NCI-H2081 treated with DMSO at 0.1 percent for 48 hours (cell line): ENCODE measurements around the gene KLF16.

Experiments
- DNase-seq: peaks from one replicate; lab custom pipeline; 2025; lab: John Stamatoyannopoulos, UW

KLF16 gene

GRCh38 chr19:1841209-1841924 is 22.0 kb downstream of the KLF16 start:
- DNase-seq = no peak

GRCh38 chr19:1840541-1841115 is 22.8 kb downstream of the KLF16 start:
- no peak for DNase-seq

- DNase-seq = no peak
Measured at GRCh38 chr19:1839658-1840540, 23.5 kb downstream of the KLF16 start.

GRCh38 chr19:1837625-1838105 is 25.7 kb downstream of the KLF16 start:
- DNase-seq = no peak

GRCh38 chr19:1837222-1837565 is 26.2 kb downstream of the KLF16 start:
- DNase-seq = no peak

- DNase-seq = no peak
Measured at GRCh38 chr19:1836458-1837221, 26.7 kb downstream of the KLF16 start.

GRCh38 chr19:1833540-1833939 is 29.8 kb downstream of the KLF16 start:
- DNase-seq = no peak

GRCh38 chr19:1832046-1832663 is 31.2 kb downstream of the KLF16 start:
- no peak for DNase-seq

- DNase-seq = no peak
Measured at GRCh38 chr19:1830978-1831377, 32.4 kb downstream of the KLF16 start.

GRCh38 chr19:1830568-1830967 is 32.8 kb downstream of the KLF16 start:
- no peak for DNase-seq

- no peak for DNase-seq
Measured at GRCh38 chr19:1829958-1830357, 33.4 kb downstream of the KLF16 start.

- DNase-seq = no peak
Measured at GRCh38 chr19:1828279-1829238, 34.8 kb downstream of the KLF16 start.

GRCh38 chr19:1827566-1828278 is 35.7 kb downstream of the KLF16 start:
- no peak for DNase-seq

- DNase-seq = no peak
Measured at GRCh38 chr19:1826557-1827521, 36.5 kb downstream of the KLF16 start.

- DNase-seq = no peak
Measured at GRCh38 chr19:1825909-1826556, 37.3 kb downstream of the KLF16 start.

- no peak for DNase-seq
Measured at GRCh38 chr19:1824252-1824622, 39.1 kb downstream of the KLF16 start.

- DNase-seq = no peak
Measured at GRCh38 chr19:1823539-1824251, 39.7 kb downstream of the KLF16 start.

GRCh38 chr19:1823020-1823419 is 40.4 kb downstream of the KLF16 start:
- DNase-seq = no peak
